Upper lobe of left lung (tissue), 6 donors: ENCODE measurements around the gene C16orf92. TPM values are rescaled to one million over a fixed set of nuclear protein-coding genes. Genes with fewer than 3 reads are reported as not detected.

Experiments
- ATAC-seq, 2 donors: fragments of 200-7000 bp; cut with Tn5 transposase; one replicate each; pipeline ENCODE4 v1.9.1; 2022; ENCODE audit warnings: mild to moderate bottlenecking in 2 of 2, moderate library complexity in 2 of 2; ENCODE audit not compliant: low FRiP score in 2 of 2
- DNase-seq, 2 donors: peaks; one replicate each; pipeline ENCODE4 v3.0.0-alpha.2; 2019 to 2020
- H3K27ac ChIP-seq, 4 donors: fragments of 200-600 bp; sonication (generic); one replicate each; pipeline ENCODE4 v1.5.1; 2016 to 2019
- H3K27me3 ChIP-seq, 4 donors: fragments of 200-600 bp; sonication (generic); one replicate each; pipeline ENCODE4 v1.5.1; 2017 to 2019
- H3K36me3 ChIP-seq, 4 donors: fragments of 200-600 bp; sonication (generic); one replicate each; pipeline ENCODE4 v1.5.1; 2016 to 2019
- H3K4me1 ChIP-seq, 4 donors: fragments of 200-600 bp; sonication (generic); one replicate each; pipeline ENCODE4 v1.5.1; 2018 to 2019
- H3K4me3 ChIP-seq, 4 donors: fragments of 200-600 bp; sonication (generic); one replicate each; pipeline ENCODE4 v1.5.1; 2017 to 2019; ENCODE audit warnings: mild to moderate bottlenecking in 2 of 4, moderate library complexity in 1 of 4
- H3K9me3 ChIP-seq, 4 donors: fragments of 200-600 bp; sonication (generic); one replicate each; pipeline ENCODE4 v1.5.1; 2018 to 2019
- EP300 ChIP-seq, 4 donors: sonication (generic); formaldehyde crosslinking; IDR thresholded peaks; one replicate each; pipeline ENCODE4 v1.5.1; 2017; ENCODE audit warnings: antibody characterized with exemption in 4 of 4, control low read depth in 2 of 4
- POLR2A ChIP-seq, 4 donors: fragments of 450-650 bp; IDR thresholded peaks; one replicate each; pipeline ENCODE4 v1.5.1; 2016 to 2017; ENCODE audit warnings: antibody characterized with exemption in 4 of 4, mild to moderate bottlenecking in 2 of 4
- POLR2AphosphoS5 ChIP-seq, 2 donors: sonication (generic); formaldehyde crosslinking; IDR thresholded peaks; one replicate each; pipeline ENCODE4 v1.5.1; 2017; ENCODE audit warnings: antibody characterized with exemption in 2 of 2
- WGBS, 2 donors: methylation state at CpG; one replicate each; pipeline ENCODE4 v1.1.5; 2017 to 2018; 5-methylcytosine and 5-hydroxymethylcytosine counted together
- total RNA-seq, 6 donors: library from RNA; depleted of rRNA in 4 of 6; stranded (reverse); fragments of >200 nt in 4 of 6; gene quantifications; one replicate each; pipeline versions ENCODE4 v1.1.0 to v1.2.1, GENCODE V29; 2016 to 2021
- TF ChIP-seq, protein P1 (sequence below), 6 experiments: fragments of 450-650 bp in 4 of 6; fragments of 200-600 bp in 2 of 6; sonication (generic) in 2 of 6; IDR thresholded peaks; one replicate each; pipeline ENCODE4 v1.5.1; 2016 to 2019; ENCODE audit warnings: antibody characterized with exemption in 6 of 6
- donor health status: DM: no; HTN: no; CAD: no; lungs with moderate emphysema.
- donor health status: DM: no; HTN: yes; CAD: no; lungs with severe emphysema.

The C16orf92 gene, protein sequence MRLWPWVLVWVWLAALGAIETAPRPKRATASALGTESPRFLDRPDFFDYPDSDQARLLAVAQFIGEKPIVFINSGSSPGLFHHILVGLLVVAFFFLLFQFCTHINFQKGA
- total RNA-seq, result not detected

DNA sequence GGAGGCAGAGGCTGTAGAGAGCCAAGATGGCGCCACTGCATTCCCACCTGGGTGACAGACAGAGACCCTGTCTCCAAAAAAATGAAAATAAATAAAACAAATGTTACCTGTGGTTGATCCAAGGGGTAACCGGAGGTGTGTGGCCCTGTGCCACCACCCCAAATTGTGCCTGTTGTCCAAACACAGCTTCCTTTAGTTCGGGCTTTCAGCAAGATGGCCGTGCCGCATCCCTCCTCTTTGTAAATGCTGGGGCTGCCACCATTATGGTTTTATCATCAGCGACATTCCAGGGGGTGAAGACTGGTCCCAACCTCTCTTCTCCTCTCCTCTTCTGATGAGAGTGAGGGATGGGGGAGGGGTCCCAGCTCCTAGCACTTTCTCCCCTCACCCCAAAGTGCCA lies at the start of gene C16orf92:
Gene C16orf92 (plus strand): TSS at position 312 of the 400 bp plus-strand sequence. CDS start 143 bp downstream, outside the sequence.
- no peak for DNase-seq
- H3K4me3 ChIP-seq, result no peak within 1 kb of the TSS
- H3K9me3 ChIP-seq, result no peaks in the 10 kb centered on the region
- no peak for ATAC-seq
- no peaks in the 10 kb centered on the region for H3K27me3 ChIP-seq
- no peaks in the 10 kb centered on the region for H3K36me3 ChIP-seq
- TF ChIP-seq POLR2AphosphoS5 (IDR thresholded peaks at IDR 0.05) (no peak), EP300 (IDR thresholded peaks at IDR 0.05) (no peak), POLR2A (IDR thresholded peaks at IDR 0.05) (no peak)
- TF ChIP-seq, protein P1, sequence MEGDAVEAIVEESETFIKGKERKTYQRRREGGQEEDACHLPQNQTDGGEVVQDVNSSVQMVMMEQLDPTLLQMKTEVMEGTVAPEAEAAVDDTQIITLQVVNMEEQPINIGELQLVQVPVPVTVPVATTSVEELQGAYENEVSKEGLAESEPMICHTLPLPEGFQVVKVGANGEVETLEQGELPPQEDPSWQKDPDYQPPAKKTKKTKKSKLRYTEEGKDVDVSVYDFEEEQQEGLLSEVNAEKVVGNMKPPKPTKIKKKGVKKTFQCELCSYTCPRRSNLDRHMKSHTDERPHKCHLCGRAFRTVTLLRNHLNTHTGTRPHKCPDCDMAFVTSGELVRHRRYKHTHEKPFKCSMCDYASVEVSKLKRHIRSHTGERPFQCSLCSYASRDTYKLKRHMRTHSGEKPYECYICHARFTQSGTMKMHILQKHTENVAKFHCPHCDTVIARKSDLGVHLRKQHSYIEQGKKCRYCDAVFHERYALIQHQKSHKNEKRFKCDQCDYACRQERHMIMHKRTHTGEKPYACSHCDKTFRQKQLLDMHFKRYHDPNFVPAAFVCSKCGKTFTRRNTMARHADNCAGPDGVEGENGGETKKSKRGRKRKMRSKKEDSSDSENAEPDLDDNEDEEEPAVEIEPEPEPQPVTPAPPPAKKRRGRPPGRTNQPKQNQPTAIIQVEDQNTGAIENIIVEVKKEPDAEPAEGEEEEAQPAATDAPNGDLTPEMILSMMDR (IDR thresholded peaks at IDR 0.05), result no peak
- WGBS, 2 donors, result 82 to 84% methylated on average over 6 of the region's 6 CpGs
- peaks cover 10 to 14% (median 12%) of the 10 kb centered on the region in 4 donors for H3K4me1 ChIP-seq
- no peak within 1 kb of the TSS for H3K27ac ChIP-seq

DNA sequence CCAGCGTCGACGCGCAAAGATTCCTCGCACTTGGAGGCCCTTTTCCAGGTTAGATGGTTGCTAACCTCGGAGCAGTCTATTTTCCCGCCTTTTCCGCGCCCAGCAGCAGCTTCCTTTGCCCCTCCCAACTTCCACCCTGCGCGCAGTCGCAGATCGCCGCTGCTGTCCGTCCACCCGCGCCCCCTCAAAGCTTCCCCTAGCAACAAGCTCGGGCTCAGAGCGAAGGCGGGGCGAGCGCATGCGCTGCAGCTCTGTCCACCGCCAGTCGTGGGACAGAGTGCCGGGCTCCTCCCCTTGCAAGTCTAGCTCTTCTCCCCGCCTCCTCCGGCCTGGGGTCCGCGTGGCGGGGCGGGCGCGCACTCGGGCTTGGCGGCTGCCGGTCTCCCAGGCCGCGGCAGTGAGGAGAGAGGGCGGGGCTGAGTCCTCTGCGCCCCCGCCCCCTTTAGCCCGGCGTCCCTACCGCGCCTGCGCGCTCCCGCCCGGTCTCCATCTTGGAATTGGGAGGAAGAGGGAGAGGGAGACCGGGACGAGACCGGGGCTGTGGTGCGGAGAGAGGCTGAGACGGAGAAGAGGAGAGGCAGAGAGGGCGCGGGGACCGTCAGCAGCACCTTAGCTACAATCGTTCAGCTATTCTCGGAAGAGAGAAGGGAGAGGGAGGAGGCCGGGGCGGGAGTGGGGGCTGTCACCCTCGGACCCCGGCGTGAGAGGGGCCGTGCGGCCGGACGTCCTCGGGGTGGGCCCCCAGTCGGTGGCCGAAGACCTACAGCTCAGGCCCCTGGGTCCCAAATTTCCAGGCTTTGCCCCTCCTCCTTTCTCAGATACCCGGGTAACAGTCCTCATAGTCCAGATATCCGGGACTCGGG lies 49.4 kb upstream of the C16orf92 start, which contains the start of gene TAOK2:
Gene TAOK2 (plus strand): TSS at position 485 of the 863 bp plus-strand sequence. CDS start 3,905 bp downstream, outside the sequence.
- Histone ChIP-seq H3K4me3 (peak within 1 kb of the TSS; percentile 68 to 98 (median 97)), H3K36me3 (peaks cover 9 to 39% (median 24%) of the 10 kb centered on the region in 4 donors), H3K27ac (peak within 1 kb of the TSS; percentile 93 to 98 (median 96)), H3K9me3 (no peaks in the 10 kb centered on the region), H3K27me3 (no peaks in the 10 kb centered on the region), H3K4me1 (peaks cover 31 to 49% (median 38%) of the 10 kb centered on the region in 4 donors)
- TF ChIP-seq POLR2AphosphoS5 (IDR thresholded peaks at IDR 0.05) (peak; percentile 91), POLR2A (IDR thresholded peaks at IDR 0.05) (peak in 3 of 4 donors; percentile 51 to 93 (median 66)), EP300 (IDR thresholded peaks at IDR 0.05) (no peak)
- 4 to 7% methylated on average over 39 to 58 of the region's 75 CpGs for WGBS, 2 donors
- DNase-seq, result peak; percentile 99
- ATAC-seq, result peak; percentile 98 to 100

DNA sequence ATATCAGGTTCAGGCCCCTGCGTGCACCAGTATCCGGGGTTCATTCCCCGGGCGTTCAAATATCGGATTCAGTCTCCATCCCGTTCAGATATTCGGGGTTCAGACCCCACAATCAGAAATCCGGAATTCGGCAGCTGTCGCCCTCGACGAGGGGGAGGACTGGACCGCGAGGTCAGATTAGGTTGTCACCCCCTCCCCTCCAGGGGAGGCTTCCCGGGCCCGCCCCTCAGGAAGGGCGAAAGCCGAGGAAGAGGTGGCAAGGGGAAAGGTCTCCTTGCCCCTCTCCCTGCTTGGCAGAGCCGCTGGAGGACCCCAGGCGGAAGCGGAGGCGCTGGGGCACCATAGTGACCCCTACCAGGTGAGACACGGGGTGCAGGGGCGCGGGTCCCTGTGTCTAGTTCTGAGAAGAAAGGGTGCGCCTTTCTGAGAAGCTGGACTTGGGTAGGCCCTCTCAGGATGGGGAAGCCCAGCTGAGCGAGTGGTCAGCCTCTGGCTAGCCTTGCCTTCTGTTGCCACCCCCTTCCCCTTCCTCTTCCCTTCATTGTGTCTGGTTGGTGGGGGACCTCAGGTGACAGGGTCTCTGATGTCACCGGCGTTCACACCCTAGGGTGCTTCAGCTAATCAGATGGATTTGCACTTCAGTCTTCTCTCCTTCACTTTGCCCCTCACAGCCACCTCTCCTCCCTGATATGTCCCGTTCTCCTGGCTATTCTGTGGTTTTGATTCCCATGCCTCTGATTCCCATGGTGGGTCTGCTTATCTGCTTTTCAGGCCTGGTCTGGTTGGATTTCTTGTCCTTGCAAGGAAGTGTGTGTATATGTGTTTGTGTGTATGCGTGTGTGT lies 48.5 kb upstream of the C16orf92 start:
- ATAC-seq, result peak; percentile 5 to 38
- peak overlapping the region; percentile 68 to 98 (median 97) for H3K4me3 ChIP-seq
- peaks cover 31 to 55% (median 43%) of the 10 kb centered on the region in 4 donors for H3K4me1 ChIP-seq
- no peaks in the 10 kb centered on the region for H3K9me3 ChIP-seq
- peak in 1 of 2 donors; percentile 71 for DNase-seq
- no peaks in the 10 kb centered on the region for H3K27me3 ChIP-seq
- TF ChIP-seq EP300 (IDR thresholded peaks at IDR 0.05) (no peak), POLR2A (IDR thresholded peaks at IDR 0.05) (peak in 2 of 4 donors; percentile 21 to 45), POLR2AphosphoS5 (IDR thresholded peaks at IDR 0.05) (peak; percentile 61 to 77)
- TF ChIP-seq, protein P1 (IDR thresholded peaks at IDR 0.05), result no peak
- H3K36me3 ChIP-seq, result peaks cover 15 to 39% (median 27%) of the 10 kb centered on the region in 4 donors
- 2 to 3% methylated on average over 23 to 30 of the region's 31 CpGs for WGBS, 2 donors
- peak overlapping the region; percentile 93 to 98 (median 96) for H3K27ac ChIP-seq

DNA sequence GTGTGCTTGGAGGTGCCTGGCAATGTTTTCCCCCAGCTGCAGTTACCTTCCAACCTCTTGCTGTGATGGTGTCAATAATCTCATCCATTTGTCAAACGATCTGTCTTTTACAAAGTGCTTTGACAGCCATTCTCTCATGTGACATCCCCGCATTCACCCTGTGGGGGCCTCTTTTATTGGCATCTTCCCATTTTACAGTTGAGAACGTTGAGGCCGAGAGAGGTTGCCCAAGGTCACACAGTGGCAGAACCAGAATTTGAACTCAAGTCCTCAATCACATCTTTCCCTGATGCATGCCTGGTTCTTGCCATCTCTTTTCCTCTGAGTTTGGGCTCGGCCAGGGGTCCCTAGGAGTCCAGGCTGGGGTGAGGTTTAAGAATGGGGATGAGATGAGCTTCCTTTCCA lies 47.9 kb upstream of the C16orf92 start:
- Histone ChIP-seq H3K36me3 (peaks cover 19 to 41% (median 28%) of the 10 kb centered on the region in 4 donors), H3K4me3 (peak overlapping the region; percentile 68 to 98 (median 97)), H3K27me3 (no peaks in the 10 kb centered on the region), H3K9me3 (no peaks in the 10 kb centered on the region), H3K4me1 (peaks cover 31 to 55% (median 48%) of the 10 kb centered on the region in 4 donors), H3K27ac (peak overlapping the region; percentile 93 to 98 (median 96))
- no peak for ATAC-seq
- DNase-seq, result no peak
- TF ChIP-seq, protein P1 (IDR thresholded peaks at IDR 0.05), result no peak
- no peak for TF ChIP-seq EP300 (IDR thresholded peaks at IDR 0.05)
- TF ChIP-seq POLR2AphosphoS5 (IDR thresholded peaks at IDR 0.05), result no peak
- no peak for TF ChIP-seq POLR2A (IDR thresholded peaks at IDR 0.05)
- WGBS, 2 donors, result 53 to 61% methylated on average over 5 of the region's 5 CpGs
